ENCODE data around the gene ANKRD66. TPM values are rescaled to one million over a fixed set of nuclear protein-coding genes. Genes with fewer than 3 reads are reported as not detected.

Gene ANKRD66
- total RNA-seq, 2 experiments from 2014 or later, result not detected

- Mint-ChIP-seq H3K4me3 (no peak overlapping the region), H3K36me3 (ENCODE audit: low read depth) (no peaks in the 10 kb centered on the region), H3K27ac (no peak overlapping the region), H3K9me3 (ENCODE audit: insufficient read depth) (no peaks in the 10 kb centered on the region), H3K27me3 (ENCODE audit: low read depth) (peaks cover 3% of the 10 kb centered on the region), H3K4me1 (ENCODE audit: low read depth) (no peaks in the 10 kb centered on the region)
- DNase-seq, result no peak
- ChIA-PET CTCF (no interaction called here), POLR2A (no interaction called here)
- ATAC-seq, result no peak
These were observed 52.9 kb downstream of the ANKRD66 start for GRCh38 chr6:46799657-46800056.

DNA sequence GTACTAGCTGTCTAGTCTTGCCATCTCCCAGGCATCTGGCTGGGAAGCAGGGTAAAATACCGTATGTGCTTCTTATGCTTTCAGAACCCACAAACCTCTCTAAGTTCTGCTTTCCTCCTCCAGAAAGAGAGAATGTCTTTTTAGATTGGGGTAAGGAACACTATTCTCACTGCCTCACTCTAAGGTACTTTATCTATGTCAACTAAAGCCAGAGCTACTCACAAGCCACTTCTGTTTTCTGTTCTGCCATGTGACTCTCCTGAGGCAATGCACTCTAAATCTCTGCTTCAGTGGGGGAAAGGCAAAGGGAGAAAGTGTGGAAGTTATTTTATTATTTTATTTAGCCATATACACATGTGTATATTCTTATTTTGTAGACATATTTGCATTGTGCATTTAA, 62.1 kb downstream of the ANKRD66 start:
- Mint-ChIP-seq H3K4me1 (ENCODE audit: low read depth) (no peaks in the 10 kb centered on the region), H3K4me3 (no peak overlapping the region), H3K9me3 (ENCODE audit: insufficient read depth) (no peaks in the 10 kb centered on the region), H3K27me3 (ENCODE audit: low read depth) (peaks cover 12% of the 10 kb centered on the region), H3K36me3 (ENCODE audit: low read depth) (no peaks in the 10 kb centered on the region), H3K27ac (no peak overlapping the region)
- no peak for DNase-seq
- ChIA-PET CTCF (no interaction called here), POLR2A (no interaction called here)
- ATAC-seq, result no peak

Other genes starting within 250 kb of the ANKRD66 start
- not detected for gene CYP39A1, start 94.1 kb upstream of the ANKRD66 start, total RNA-seq
- gene SLC25A27, start 94.0 kb upstream of the ANKRD66 start, total RNA-seq, result not detected
- not detected for gene TDRD6, start 59.0 kb upstream of the ANKRD66 start, total RNA-seq
- gene PLA2G7, start 11.6 kb upstream of the ANKRD66 start, total RNA-seq, result not detected
- not detected for gene MEP1A, start 46.5 kb downstream of the ANKRD66 start, total RNA-seq
- not detected for gene ADGRF5, start 175.0 kb downstream of the ANKRD66 start, total RNA-seq